GM12878 (cell line): ENCODE measurements around the gene GARS1. TPM values are rescaled to one million over a fixed set of nuclear protein-coding genes. Genes with fewer than 3 reads are reported as not detected.

Experiments
- ATAC-seq: fragments of 200-7000 bp; cut with Tn5 transposase; 3 replicates; pipeline ENCODE4 v1.9.1; 2020; ENCODE audit warnings: mild to moderate bottlenecking, moderate library complexity
- BruUV-seq: library from RNA; stranded (reverse); fragments of 400-500 nt; replicated peaks from 2 replicates; lab custom pipeline; 2021; lab: Mats Ljungman, UMichigan
- CTCF ChIA-PET: fragments of 300-600 bp; sonication (Branson Sonifier 250); formaldehyde crosslinking; extraction: SDS; loops from one replicate; lab custom pipeline; 2021; ENCODE audit warnings: inconsistent platforms; lab: Yijun Ruan, JAX
- POLR2A ChIA-PET: fragments of 350-600 bp; formaldehyde crosslinking; extraction: SDS; loops from one replicate; lab custom pipeline; 2021; ENCODE audit warnings: inconsistent platforms; lab: Charles Lee
- RAD21 ChIA-PET: fragments of 300-600 bp; sonication (Branson Sonifier 250); formaldehyde crosslinking; loops from one replicate; lab custom pipeline; 2023; ENCODE audit warnings: antibody characterized with exemption; ENCODE audit not compliant: unreplicated experiment; lab: Charles Lee
- SMC1A ChIA-PET: fragments of 300-600 bp; sonication (Branson Sonifier 250); formaldehyde crosslinking; loops from one replicate; lab custom pipeline; 2023; ENCODE audit not compliant: unreplicated experiment, uncharacterized antibody; lab: Charles Lee
- DNase-seq: peaks from one replicate; pipeline ENCODE4 v3.0.0-alpha.2; 2011; ENCODE audit warnings: low read depth, low spot score
- FAIRE-seq: peaks from 3 replicates; lab custom pipeline; 2011; peaks lifted over from hg19 to GRCh38; lab: Jason Lieb, UNC
- H2AFZ ChIP-seq: 2 replicates; pipeline ENCODE4 v1.6.0; 2011; ENCODE audit warnings: low read depth, low read length, control low read depth; ENCODE audit not compliant: control insufficient read depth
- H3K27ac ChIP-seq: 2 replicates; pipeline ENCODE4 v1.5.1; 2011; ENCODE audit warnings: control low read depth; ENCODE audit not compliant: control insufficient read depth, insufficient read depth
- H3K27me3 ChIP-seq, 2 experiments: replicated peaks in 1 of 2; 2 replicates each; pipeline versions ENCODE4 v1.6.0 to v1.6.1; 2011; ENCODE audit warnings: low read length in 1 of 2; ENCODE audit not compliant: control insufficient read depth in 2 of 2, insufficient read depth in 2 of 2
- H3K36me3 ChIP-seq, 2 experiments: 2 replicates each; pipeline ENCODE4 v1.5.1; 2011; ENCODE audit warnings: low read length in 1 of 2; ENCODE audit not compliant: control insufficient read depth in 2 of 2, insufficient read depth in 2 of 2
- H3K4me1 ChIP-seq: 2 replicates; pipeline ENCODE4 v1.6.1; 2011; ENCODE audit warnings: mild to moderate bottlenecking, low read length, moderate library complexity, mixed read lengths; ENCODE audit not compliant: control insufficient read depth, insufficient read depth
- H3K4me2 ChIP-seq: 2 replicates; pipeline ENCODE4 v1.6.0; 2011; ENCODE audit warnings: control low read depth; ENCODE audit not compliant: control insufficient read depth, insufficient read depth
- H3K4me3 ChIP-seq: fragments of 200-600 bp; sonication (generic); 2 replicates; pipeline ENCODE4 v1.5.1; 2016
- H3K79me2 ChIP-seq: 2 replicates; pipeline ENCODE4 v1.6.0; 2011; ENCODE audit warnings: low read length; ENCODE audit not compliant: control insufficient read depth, insufficient read depth
- H3K9ac ChIP-seq: 2 replicates; pipeline ENCODE4 v1.8.0; 2011; ENCODE audit warnings: low read length, control low read depth, mixed read lengths; ENCODE audit not compliant: control insufficient read depth, insufficient read depth
- H3K9me3 ChIP-seq: replicated peaks from 3 replicates; pipeline ENCODE4 v1.5.1; 2011; ENCODE audit warnings: mild to moderate bottlenecking, low read length; ENCODE audit not compliant: control insufficient read depth, insufficient read depth
- H4K20me1 ChIP-seq: 2 replicates; pipeline ENCODE4 v1.6.0; 2011; ENCODE audit not compliant: control insufficient read depth, insufficient read depth
- IKZF1 ChIP-seq: fragments of 450-650 bp; conservative IDR thresholded peaks from 2 replicates; pipeline ENCODE4 v1.6.1; 2017; ENCODE audit warnings: antibody characterized with exemption, mild to moderate bottlenecking
- RAD21 ChIP-seq: IDR thresholded peaks from 2 replicates; pipeline ENCODE4 v1.6.1; 2011; ENCODE audit warnings: mild to moderate bottlenecking, low read depth, low read length, moderate library complexity; ENCODE audit not compliant: insufficient read depth
- SMC3 ChIP-seq: IDR thresholded peaks from 2 replicates; pipeline ENCODE4 v1.6.1; 2011; ENCODE audit warnings: low read length, improper control_type of control experiment, borderline replicate concordance
- TCF3 ChIP-seq: IDR thresholded peaks from 2 replicates; pipeline ENCODE4 v1.6.1; 2012; ENCODE audit warnings: low read depth, mild to moderate bottlenecking, low read length, borderline replicate concordance; ENCODE audit not compliant: insufficient read depth
- WGBS: methylation state at CpG from one replicate; pipeline ENCODE4 v1.1.6; 2016; ENCODE audit warnings: low lambda C conversion rate; ENCODE audit not compliant: insufficient replicate concordance, insufficient coverage; ENCODE audit errors: missing lambda C conversion rate; 5-methylcytosine and 5-hydroxymethylcytosine counted together
- in situ Hi-C: fragments of 300-500 bp; cut with MboI; formaldehyde crosslinking; loops from 9 replicates; pipeline ENCODE4 v1.14.3; 2018; ENCODE audit warnings: mixed read lengths
- intact Hi-C: fragments of 100-400 bp; cut with micrococcal nuclease; formaldehyde crosslinking; loops from one replicate; pipeline ENCODE4 v1.14.2; 2022; ENCODE audit not compliant: unreplicated experiment
- polyA plus RNA-seq, 11 experiments: library from polyadenylated mRNA; depleted of rRNA in 4 of 11; unstranded in 6 of 11; stranded (reverse) in 5 of 11; fragments of >200 nt; fragmentation: Nextera tagmentation in 4 of 11; fragmentation: Illumina TruSeq in 1 of 11; extraction: Ambion mirVana in 4 of 11; extraction: Trizol in 1 of 11; gene quantifications; 1 replicate in 1 of 11; 2 replicates in 10 of 11; pipeline versions ENCODE4 v1.2.1 to v1.2.3, GENCODE V29; 2011 to 2016; ENCODE audit warnings: inconsistent platforms in 2 of 11, missing spikeins in 2 of 11, low read depth in 1 of 11
- total RNA-seq, 4 experiments: library from RNA; depleted of rRNA in 3 of 4; stranded (reverse); fragments of >200 nt in 3 of 4; fragmentation: Illumina TruSeq in 1 of 4; extraction: Trizol in 1 of 4; gene quantifications; 2 replicates each; pipeline versions ENCODE4 v1.2.1 to v1.2.3, GENCODE V29; 2013 to 2021
- TF ChIP-seq, protein P1 (sequence below), 3 experiments: IDR thresholded peaks in 2 of 3; conservative IDR thresholded peaks in 1 of 3; 2 replicates each; pipeline ENCODE4 v1.5.1; 2011; ENCODE audit warnings: low read depth in 3 of 3, low read length in 3 of 3, mild to moderate bottlenecking in 3 of 3, control low read depth in 2 of 3, moderate library complexity in 2 of 3, inconsistent platforms in 1 of 3, mixed read lengths in 1 of 3; ENCODE audit not compliant: control insufficient read depth in 2 of 3, insufficient read depth in 1 of 3; ENCODE audit errors: extremely low read depth in 1 of 3

GARS1 gene
- total and polyA plus RNA-seq, 10 of the 15 experiments (the other 5 are each of a cell fraction or from before 2014, with no cell fraction given): 120 to 361 (median 187) TPM

DNA sequence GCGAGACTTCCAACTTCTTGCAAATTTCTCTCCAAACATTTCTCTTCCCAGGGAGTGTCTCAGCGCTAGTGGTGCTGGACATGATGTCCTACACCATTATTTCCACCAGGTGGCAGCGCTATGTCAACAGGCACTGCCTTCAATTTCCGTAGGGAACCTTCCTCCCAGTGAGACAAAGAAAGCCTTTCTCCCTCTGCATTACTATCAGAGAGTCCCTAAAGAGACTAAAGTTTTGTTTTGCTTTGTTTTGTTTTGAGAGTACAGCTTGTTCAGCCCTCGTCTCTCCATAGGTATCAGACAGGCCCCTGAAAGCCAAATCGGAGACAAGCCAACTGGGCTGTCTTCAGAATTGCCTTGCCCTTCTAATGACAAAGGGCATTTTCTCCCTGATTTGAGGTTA is 45.8 kb upstream of the GARS1 start:
- no peak for DNase-seq
- FAIRE-seq: peak; percentile 65
- peak; percentile 82 for ATAC-seq
- WGBS: 33% methylated on average over 6 of the region's 6 CpGs
- peaks cover 4% of the 10 kb centered on the region; the same call in 1 of the 2 replicates for H3K4me1 ChIP-seq
- RAD21 ChIA-PET: interaction anchor here (0.7 to 3.2 kb wide), 2 partner anchors 15 to 182 kb away, joined by 3 to 33 read pairs; no protein-coding TSS in a partner anchor
- no peaks in the 10 kb centered on the region for H3K79me2 ChIP-seq
- no peak overlapping the region for H3K9ac ChIP-seq
- no peak overlapping the region for H3K4me3 ChIP-seq
- no peak overlapping the region for H3K4me2 ChIP-seq
- TF ChIP-seq SMC3 (peak; percentile 52; the same call in 1 of the 2 replicates), IKZF1 (0 out of 2 replicates have a peak, but pooled peaks have one; percentile 15), RAD21 (peak; percentile 50), TCF3 (no peak)
- TF ChIP-seq, protein P1, sequence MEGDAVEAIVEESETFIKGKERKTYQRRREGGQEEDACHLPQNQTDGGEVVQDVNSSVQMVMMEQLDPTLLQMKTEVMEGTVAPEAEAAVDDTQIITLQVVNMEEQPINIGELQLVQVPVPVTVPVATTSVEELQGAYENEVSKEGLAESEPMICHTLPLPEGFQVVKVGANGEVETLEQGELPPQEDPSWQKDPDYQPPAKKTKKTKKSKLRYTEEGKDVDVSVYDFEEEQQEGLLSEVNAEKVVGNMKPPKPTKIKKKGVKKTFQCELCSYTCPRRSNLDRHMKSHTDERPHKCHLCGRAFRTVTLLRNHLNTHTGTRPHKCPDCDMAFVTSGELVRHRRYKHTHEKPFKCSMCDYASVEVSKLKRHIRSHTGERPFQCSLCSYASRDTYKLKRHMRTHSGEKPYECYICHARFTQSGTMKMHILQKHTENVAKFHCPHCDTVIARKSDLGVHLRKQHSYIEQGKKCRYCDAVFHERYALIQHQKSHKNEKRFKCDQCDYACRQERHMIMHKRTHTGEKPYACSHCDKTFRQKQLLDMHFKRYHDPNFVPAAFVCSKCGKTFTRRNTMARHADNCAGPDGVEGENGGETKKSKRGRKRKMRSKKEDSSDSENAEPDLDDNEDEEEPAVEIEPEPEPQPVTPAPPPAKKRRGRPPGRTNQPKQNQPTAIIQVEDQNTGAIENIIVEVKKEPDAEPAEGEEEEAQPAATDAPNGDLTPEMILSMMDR (IDR thresholded peaks at IDR 0.05 in 2 of 3, conservative IDR thresholded peaks at IDR 0.05 in 1 of 3; ENCODE audit: control insufficient read depth in 2 of 3, extremely low read depth in 1 of 3, insufficient read depth in 1 of 3, low read depth in 3 of 3, low read length in 3 of 3): peak; percentile 69 to 81 (median 76)
- no peaks in the 10 kb centered on the region for H3K27me3 ChIP-seq
- no TSS peak for BruUV-seq
- H3K36me3 ChIP-seq: peaks cover 0 to 3% of the 10 kb centered on the region in 2 experiments; a peak in 1 of 4 replicates
- H3K27ac ChIP-seq: no peak overlapping the region
- POLR2A ChIA-PET: interaction anchor here (1.3 kb wide), 1 partner anchor 30 kb away, joined by 3 read pairs; no protein-coding TSS in a partner anchor
- no peaks in the 10 kb centered on the region for H3K9me3 ChIP-seq
- CTCF ChIA-PET: interaction anchor here (0.6 to 8.5 kb wide), 27 partner anchors 9 to 538 kb away, joined by 3 to 119 read pairs (median 4); no protein-coding TSS in a partner anchor
- SMC1A ChIA-PET: interaction anchor here (0.7 to 3.8 kb wide), 10 partner anchors 10 to 274 kb away, joined by 3 to 15 read pairs (median 3); no protein-coding TSS in a partner anchor
- intact Hi-C loops (loop anchor here (2.0 kb wide), 1 partner anchor 192 kb away; no protein-coding TSS in a partner anchor), in situ Hi-C loops (no loop called here)
- H2AFZ ChIP-seq: no peak overlapping the region
- H4K20me1 ChIP-seq: no peaks in the 10 kb centered on the region
